ENCODE data around the gene ACER2.

- TF ChIP-seq CTCF (IDR thresholded peaks at IDR 0.05), result peak in 1 of 12 donors; percentile 5
- no peak for TF ChIP-seq POLR2A (IDR thresholded peaks at IDR 0.05)
Observed at GRCh38 chr9:19457693-19458009, 48.8 kb downstream of the ACER2 start.
